ENCODE results near the gene OXNAD1.

Gene OXNAD1

DNA sequence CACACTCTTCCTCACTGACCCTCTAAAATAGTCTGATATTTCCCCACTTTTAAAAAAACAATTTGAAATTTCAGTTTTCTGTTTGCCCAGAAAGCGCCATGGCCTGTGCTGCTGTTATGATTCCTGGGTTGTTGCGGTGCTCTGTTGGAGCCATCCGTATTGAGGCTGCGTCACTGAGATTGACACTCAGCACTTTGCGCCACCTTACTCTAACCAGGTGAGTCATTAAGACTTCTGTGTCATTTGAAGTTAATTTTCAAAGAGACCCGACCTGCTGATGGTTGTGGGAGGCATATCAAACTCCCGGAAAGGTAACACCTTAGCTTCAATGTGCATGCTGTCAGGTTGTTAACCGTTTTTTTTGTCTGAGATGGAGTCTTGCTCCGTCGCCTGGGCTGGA lies 5.8 kb downstream of the OXNAD1 start:
- Histone ChIP-seq H3K27ac (ENCODE audit: low read length) (no peak overlapping the region), H3K36me3 (replicated peaks; ENCODE audit: insufficient read depth, low read length) (peaks cover 6% of the 10 kb centered on the region; the same call in 1 of the 2 replicates), H3K9ac (ENCODE audit: low read length) (no peak overlapping the region), H3K4me2 (ENCODE audit: low read depth, low read length) (no peak overlapping the region), H3K4me3 (ENCODE audit: low read length) (no peak overlapping the region), H4K20me1 (ENCODE audit: insufficient read depth, low read length) (no peaks in the 10 kb centered on the region), H3K9me2 (replicated peaks; ENCODE audit: insufficient read depth, low read length) (no peaks in the 10 kb centered on the region), H3K79me2 (ENCODE audit: low read length) (peaks cover 51% of the 10 kb centered on the region), H3K9me3 (replicated peaks; ENCODE audit: insufficient read depth, low read length) (no peaks in the 10 kb centered on the region), H3F3A (ENCODE audit: insufficient read depth, low read length) (peaks cover 14% of the 10 kb centered on the region), H3K4me1 (ENCODE audit: low read length) (peaks cover 6% of the 10 kb centered on the region; the same call in 1 of the 2 replicates), H2AFZ (ENCODE audit: low read length) (no peak overlapping the region), H3K27me3 (replicated peaks; ENCODE audit: insufficient read depth, low read length) (no peaks in the 10 kb centered on the region)
- TF ChIP-seq EZH2phosphoT487 (IDR thresholded peaks at IDR 0.05; ENCODE audit: low read length) (no peak), EZH2 (optimal IDR thresholded peaks at IDR 0.05; ENCODE audit: low read depth, low read length) (no peak)
- no peak for DNase-seq

DNA sequence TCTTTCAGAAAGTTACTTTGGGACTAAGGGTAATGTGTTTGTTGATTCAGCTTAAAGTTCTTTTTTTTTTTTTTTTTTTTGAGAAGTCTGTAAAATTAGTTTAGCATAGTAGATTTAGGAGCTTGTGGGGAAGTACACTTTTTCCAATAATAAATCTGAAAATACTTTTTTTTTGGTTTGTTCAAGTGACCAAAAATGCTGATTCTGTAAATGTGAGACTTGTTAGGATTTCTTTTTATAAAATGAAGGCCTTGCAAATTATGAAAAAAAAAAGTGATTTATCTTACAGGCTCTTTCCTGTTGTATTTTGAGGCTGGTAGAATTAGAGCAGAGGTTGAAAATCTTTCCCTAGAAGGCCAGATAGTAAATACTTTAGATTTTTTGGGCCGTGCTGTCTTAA lies 7.6 kb downstream of the OXNAD1 start:
- Histone ChIP-seq H2AFZ (ENCODE audit: low read length) (no peak overlapping the region), H3K9ac (ENCODE audit: low read length) (no peak overlapping the region), H3K27ac (ENCODE audit: low read length) (no peak overlapping the region), H3K4me3 (ENCODE audit: low read length) (no peak overlapping the region), H3K4me1 (ENCODE audit: low read length) (peaks cover 3% of the 10 kb centered on the region; the same call in 1 of the 2 replicates), H3K9me2 (replicated peaks; ENCODE audit: insufficient read depth, low read length) (no peaks in the 10 kb centered on the region), H3K36me3 (replicated peaks; ENCODE audit: insufficient read depth, low read length) (peaks cover 6% of the 10 kb centered on the region; the same call in 1 of the 2 replicates), H3K9me3 (replicated peaks; ENCODE audit: insufficient read depth, low read length) (no peaks in the 10 kb centered on the region), H3K79me2 (ENCODE audit: low read length) (peaks cover 34% of the 10 kb centered on the region), H3K27me3 (replicated peaks; ENCODE audit: insufficient read depth, low read length) (no peaks in the 10 kb centered on the region), H3F3A (ENCODE audit: insufficient read depth, low read length) (0 out of 2 replicates have a peak, but pooled peaks cover 1% of the 10 kb centered on the region), H4K20me1 (ENCODE audit: insufficient read depth, low read length) (no peaks in the 10 kb centered on the region), H3K4me2 (ENCODE audit: low read depth, low read length) (no peak overlapping the region)
- DNase-seq = no peak
- TF ChIP-seq EZH2 (optimal IDR thresholded peaks at IDR 0.05; ENCODE audit: low read depth, low read length) (no peak), EZH2phosphoT487 (IDR thresholded peaks at IDR 0.05; ENCODE audit: low read length) (no peak)
- TF ChIP-seq, protein P1, sequence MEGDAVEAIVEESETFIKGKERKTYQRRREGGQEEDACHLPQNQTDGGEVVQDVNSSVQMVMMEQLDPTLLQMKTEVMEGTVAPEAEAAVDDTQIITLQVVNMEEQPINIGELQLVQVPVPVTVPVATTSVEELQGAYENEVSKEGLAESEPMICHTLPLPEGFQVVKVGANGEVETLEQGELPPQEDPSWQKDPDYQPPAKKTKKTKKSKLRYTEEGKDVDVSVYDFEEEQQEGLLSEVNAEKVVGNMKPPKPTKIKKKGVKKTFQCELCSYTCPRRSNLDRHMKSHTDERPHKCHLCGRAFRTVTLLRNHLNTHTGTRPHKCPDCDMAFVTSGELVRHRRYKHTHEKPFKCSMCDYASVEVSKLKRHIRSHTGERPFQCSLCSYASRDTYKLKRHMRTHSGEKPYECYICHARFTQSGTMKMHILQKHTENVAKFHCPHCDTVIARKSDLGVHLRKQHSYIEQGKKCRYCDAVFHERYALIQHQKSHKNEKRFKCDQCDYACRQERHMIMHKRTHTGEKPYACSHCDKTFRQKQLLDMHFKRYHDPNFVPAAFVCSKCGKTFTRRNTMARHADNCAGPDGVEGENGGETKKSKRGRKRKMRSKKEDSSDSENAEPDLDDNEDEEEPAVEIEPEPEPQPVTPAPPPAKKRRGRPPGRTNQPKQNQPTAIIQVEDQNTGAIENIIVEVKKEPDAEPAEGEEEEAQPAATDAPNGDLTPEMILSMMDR (IDR thresholded peaks at IDR 0.05; ENCODE audit: low read length) = no peak

- Histone ChIP-seq H3K36me3 (replicated peaks; ENCODE audit: insufficient read depth, low read length) (peaks cover 6% of the 10 kb centered on the region; the same call in 1 of the 2 replicates), H3K79me2 (ENCODE audit: low read length) (peaks cover 21% of the 10 kb centered on the region), H3K4me2 (ENCODE audit: low read depth, low read length) (no peak overlapping the region), H3K27ac (ENCODE audit: low read length) (no peak overlapping the region), H4K20me1 (ENCODE audit: insufficient read depth, low read length) (no peaks in the 10 kb centered on the region), H3K9me3 (replicated peaks; ENCODE audit: insufficient read depth, low read length) (no peaks in the 10 kb centered on the region), H3K9me2 (replicated peaks; ENCODE audit: insufficient read depth, low read length) (no peaks in the 10 kb centered on the region), H3K4me1 (ENCODE audit: low read length) (no peaks in the 10 kb centered on the region), H3K27me3 (replicated peaks; ENCODE audit: insufficient read depth, low read length) (no peaks in the 10 kb centered on the region), H2AFZ (ENCODE audit: low read length) (no peak overlapping the region), H3K4me3 (ENCODE audit: low read length) (no peak overlapping the region), H3K9ac (ENCODE audit: low read length) (no peak overlapping the region), H3F3A (ENCODE audit: insufficient read depth, low read length) (no peaks in the 10 kb centered on the region)
- no peak for TF ChIP-seq EZH2phosphoT487 (IDR thresholded peaks at IDR 0.05; ENCODE audit: low read length)
- DNase-seq = no peak
These were observed 8.9 kb downstream of the OXNAD1 start for GRCh38 chr3:16273867-16274266.

- Histone ChIP-seq H3K27me3 (replicated peaks; ENCODE audit: insufficient read depth, low read length) (no peaks in the 10 kb centered on the region), H2AFZ (ENCODE audit: low read length) (no peak overlapping the region), H3K79me2 (ENCODE audit: low read length) (no peaks in the 10 kb centered on the region), H3K4me1 (ENCODE audit: low read length) (no peaks in the 10 kb centered on the region), H3K27ac (ENCODE audit: low read length) (no peak overlapping the region), H3K9me3 (replicated peaks; ENCODE audit: insufficient read depth, low read length) (no peaks in the 10 kb centered on the region), H3K4me2 (ENCODE audit: low read depth, low read length) (no peak overlapping the region), H3F3A (ENCODE audit: insufficient read depth, low read length) (no peaks in the 10 kb centered on the region), H3K9me2 (replicated peaks; ENCODE audit: insufficient read depth, low read length) (no peaks in the 10 kb centered on the region), H3K36me3 (replicated peaks; ENCODE audit: insufficient read depth, low read length) (no peaks in the 10 kb centered on the region; the same call in 1 of the 2 replicates), H4K20me1 (ENCODE audit: insufficient read depth, low read length) (no peaks in the 10 kb centered on the region), H3K9ac (ENCODE audit: low read length) (no peak overlapping the region), H3K4me3 (ENCODE audit: low read length) (no peak overlapping the region)
- TF ChIP-seq EZH2phosphoT487 (IDR thresholded peaks at IDR 0.05; ENCODE audit: low read length) = no peak
- no peak for DNase-seq
These were observed 12.5 kb downstream of the OXNAD1 start for GRCh38 chr3:16277471-16277870.

Measured in MM.1S (cell line).